LoVo (cell line): ENCODE measurements around the gene STIM1.
"Not testable (repeated sequence)": the region's sequence is repeated elsewhere in the genome, so short reads cannot be mapped to it uniquely, and the experiment has no call there.

Source experiments
- DNase-seq: peaks from one replicate; pipeline ENCODE4 v3.0.0-alpha.2; 2016; ENCODE audit warnings: low spot score

Gene STIM1

DNA sequence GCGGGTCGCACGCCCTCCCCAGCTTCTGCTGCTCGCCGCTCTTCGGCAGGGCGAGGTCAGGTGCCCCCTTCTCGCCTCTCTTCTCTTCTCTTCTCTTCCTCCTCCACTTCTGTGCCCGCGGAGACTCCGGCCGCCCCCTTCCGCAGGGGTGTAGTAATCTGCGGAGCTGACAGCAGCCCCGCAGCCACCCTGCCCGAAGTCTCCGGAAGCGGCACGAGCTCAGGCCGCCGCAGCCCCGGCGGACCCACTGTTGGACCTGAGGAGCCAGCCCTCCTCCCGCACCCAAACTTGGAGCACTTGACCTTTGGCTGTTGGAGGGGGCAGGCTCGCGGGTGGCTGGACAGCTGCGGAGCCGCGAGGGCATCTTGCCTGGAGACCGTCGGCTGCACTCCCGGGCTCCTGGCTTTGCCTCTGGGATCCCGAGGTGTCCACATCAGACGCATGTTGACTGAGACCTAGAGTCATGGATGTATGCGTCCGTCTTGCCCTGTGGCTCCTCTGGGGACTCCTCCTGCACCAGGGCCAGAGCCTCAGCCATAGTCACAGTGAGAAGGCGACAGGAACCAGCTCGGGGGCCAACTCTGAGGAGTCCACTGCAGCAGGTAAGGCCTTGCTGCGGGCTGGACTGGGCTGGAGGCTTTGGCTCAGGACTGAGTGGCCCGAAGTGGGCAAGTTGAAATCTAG lies 486 bp downstream of the STIM1 start:
- DNase-seq: peak; percentile 27

DNA sequence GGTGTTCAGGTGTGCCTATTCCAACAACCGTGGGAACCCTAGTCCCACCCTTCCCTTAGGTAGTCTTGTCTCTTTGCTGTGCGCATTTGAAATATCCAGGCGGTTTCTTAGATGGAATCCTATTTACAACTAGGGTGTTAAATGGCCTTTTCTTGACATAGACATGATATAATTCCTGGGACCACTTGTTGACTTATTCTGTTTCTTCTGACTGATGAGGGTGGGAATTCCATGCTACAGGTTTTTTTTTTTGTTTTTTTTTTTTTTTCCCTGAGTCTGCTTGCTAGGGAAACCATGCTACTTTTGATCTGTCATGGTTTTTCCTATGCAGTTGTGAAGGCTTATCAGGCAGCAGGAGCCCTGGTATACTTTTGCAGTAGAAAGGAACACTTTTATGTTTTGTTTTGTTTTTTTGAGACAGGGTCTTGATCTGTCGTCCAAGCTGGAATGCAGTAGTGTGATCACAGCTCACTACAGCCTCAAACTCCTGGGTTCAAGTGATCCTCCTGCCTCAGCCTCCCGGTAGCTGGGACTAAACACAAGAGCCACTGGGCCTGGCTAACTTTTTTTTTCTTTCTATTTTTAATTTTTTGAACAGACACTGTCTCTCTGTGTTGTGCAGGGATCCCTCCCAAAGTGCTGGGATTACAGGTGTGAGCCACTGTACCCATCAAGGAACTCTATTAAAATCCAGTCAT lies 1.5 kb downstream of the STIM1 start:
- DNase-seq: no peak

DNA sequence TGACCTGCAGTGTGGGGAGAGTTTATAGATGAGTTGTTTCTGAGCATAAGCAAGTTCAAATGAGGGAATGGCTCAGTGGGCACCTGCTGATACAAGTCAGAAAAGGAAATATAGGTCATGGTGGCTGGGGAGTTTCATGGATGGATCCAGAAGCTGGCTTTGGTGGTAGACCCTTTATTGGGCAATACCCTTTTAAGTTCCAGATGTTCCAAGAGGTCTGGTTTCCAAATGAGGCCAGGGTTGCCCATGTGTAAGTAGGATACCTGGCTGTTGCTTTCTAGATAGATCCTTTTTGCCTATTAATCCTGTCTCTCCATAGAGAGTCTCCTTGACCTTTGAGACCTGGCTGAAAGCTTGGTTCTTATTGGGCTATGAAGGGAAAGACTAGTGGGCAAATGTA lies 2.2 kb downstream of the STIM1 start:
- no peak for DNase-seq

DNA sequence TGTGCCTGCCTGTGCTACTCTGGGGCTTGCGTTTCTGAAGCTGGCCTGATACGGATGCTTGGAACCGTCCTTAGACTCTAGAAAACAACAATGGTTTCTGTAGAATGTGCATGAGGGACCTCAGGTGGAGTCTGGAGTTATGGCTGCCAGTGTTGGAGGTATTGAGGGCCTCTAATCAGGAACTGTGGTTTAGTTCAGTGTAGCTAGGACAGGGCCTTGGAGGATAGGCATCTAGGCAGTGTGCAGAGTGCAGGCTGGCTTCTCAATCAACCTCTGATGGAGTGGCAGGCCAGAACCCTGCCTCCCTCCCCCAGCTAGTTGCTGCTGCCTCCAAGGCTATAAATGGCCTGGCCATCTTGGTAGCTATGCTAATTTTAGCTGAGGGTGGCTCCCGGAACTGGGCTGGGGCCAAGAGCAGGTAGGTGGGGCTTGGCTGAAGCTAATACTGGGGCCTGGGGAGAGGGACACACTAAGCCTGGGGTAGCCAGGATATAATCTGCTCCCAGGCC lies 4.0 kb downstream of the STIM1 start:
- DNase-seq: no peak

DNA sequence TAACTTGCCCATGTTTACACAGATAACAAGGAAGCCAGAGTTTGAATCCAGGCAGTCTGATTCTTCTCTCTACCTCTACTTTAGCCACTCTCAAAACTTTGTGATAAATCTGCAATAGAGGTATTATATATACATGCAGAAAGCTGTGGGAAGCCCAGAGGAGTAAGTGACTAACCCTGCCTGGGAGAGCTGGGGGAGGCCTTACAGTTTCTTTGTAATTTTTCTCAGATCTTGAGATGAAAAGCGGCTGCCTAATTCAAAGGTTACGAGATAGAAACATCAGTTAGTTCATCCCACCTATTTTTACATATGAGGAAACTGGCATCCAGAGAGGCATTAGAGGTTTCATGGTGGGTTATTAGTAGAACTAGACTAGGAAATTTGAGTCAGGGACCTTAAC lies 4.9 kb downstream of the STIM1 start:
- DNase-seq: no peak

DNA sequence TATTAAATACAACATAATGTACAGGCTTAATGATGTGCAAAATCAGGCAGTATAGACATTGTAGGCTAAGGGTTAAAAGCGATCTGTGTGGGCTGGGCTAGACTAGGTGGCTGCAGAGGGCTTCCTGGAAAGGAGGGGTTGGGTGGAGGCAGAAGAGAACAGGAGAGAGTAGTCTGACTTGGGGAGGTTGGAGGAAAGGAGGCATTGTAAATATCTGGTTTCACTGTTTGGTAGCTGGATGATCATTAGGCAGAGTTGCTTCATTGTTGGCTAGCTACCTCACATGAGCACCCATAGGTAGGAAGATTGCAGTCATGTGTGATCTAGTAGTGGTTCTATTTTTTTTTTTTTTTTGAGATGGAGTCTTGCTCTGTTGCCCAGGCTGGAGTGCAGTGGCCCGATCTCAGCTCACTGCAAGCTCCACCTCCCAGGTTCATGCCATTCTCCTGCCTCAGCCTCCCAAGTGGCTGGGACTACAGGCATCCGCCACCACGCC lies 5.5 kb downstream of the STIM1 start:
- DNase-seq: not testable (repeated sequence)

DNA sequence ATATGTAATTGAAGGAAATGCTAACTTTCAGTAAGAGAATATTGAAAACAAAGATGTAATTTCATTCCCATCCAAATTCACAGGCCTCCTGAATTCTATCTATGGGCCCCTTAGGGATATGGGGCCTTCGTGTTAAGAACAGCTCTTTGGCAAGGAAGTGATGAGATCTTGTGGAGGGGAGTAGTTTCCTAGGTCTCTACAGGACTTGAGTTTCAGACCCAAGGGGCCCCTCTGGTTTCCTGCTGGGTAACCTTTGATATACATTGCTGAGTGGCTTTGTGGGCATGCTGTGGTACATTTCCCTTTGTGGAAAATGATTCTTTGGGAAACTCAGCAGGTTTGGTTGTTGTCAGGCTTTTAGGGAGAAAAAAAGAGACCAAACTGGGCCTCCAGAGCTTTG lies 6.2 kb downstream of the STIM1 start:
- no peak for DNase-seq

DNA sequence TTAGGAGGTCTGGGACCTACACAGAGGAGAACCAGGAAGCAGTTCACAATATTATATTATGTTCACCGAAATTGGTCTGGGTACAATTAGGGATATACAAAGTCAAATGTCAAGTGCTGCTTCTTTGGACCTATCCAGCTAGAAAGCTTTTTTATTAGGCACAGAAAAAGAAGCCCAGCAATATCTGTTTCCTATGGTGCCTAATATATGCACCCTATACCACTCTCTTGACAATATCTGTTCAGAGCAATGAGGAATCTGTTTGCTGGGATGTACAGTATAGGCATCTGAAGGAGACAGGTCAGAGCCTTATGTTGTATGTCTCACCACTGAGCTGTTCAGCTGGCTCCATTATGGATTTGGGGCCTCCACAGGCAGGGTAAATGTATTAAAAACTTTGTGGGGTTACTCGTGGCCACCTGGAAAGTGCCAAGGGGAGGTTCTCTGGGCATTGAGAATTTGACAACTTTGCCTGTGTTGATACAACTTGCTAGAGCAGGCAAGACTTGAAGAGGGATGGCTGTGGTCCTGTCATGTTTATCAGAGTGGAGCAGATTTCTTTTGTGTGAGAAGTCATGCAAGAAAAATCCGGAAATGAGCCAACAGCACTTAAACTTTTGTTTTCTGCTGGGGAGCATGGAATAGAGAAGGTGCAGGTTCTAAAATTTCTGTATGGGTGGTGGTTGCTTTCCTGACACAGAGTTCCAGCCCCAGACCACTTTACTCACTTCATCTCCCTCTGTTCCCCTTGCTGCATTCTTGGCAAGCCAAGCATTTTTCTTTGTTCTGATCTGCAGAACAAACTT lies 10.1 kb downstream of the STIM1 start:
- no peak for DNase-seq

DNA sequence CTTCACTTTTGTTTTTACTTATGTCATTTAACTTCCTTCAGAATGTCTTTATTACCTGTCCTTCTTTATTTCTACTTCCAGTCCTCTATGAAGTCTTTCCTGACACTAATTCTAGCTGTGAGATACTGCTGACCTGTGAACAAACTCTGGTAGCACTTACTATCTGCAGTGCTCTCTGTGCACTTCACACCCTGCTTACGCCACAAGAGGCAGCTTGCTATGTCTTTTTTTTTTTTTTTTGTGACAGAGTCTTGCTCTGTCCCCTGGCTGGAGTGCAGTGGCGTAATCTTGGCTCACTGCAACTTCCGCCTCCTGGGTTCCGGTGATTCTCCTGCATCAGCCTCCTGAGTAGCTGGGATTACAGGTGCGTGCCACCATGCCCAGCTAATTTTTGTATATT lies 10.7 kb downstream of the STIM1 start:
- DNase-seq: no peak

DNA sequence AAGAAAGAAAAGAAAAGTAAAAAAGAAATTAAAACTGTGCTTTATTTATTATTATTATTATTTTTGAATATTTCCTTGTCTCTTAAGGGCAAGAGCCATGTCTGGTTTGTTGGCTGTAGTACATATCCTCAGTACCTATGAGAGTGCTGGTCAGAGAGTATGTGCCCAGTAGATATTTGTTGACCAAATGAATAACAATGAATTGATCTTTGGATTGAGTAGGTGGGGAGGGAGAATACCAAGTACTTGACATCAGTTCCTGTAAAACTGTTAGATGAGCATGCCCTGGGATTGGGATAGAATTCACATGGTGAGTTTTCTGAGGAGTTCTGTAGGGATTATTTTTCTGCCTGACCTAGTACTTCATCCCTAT lies 11.4 kb downstream of the STIM1 start:
- no peak for DNase-seq

DNA sequence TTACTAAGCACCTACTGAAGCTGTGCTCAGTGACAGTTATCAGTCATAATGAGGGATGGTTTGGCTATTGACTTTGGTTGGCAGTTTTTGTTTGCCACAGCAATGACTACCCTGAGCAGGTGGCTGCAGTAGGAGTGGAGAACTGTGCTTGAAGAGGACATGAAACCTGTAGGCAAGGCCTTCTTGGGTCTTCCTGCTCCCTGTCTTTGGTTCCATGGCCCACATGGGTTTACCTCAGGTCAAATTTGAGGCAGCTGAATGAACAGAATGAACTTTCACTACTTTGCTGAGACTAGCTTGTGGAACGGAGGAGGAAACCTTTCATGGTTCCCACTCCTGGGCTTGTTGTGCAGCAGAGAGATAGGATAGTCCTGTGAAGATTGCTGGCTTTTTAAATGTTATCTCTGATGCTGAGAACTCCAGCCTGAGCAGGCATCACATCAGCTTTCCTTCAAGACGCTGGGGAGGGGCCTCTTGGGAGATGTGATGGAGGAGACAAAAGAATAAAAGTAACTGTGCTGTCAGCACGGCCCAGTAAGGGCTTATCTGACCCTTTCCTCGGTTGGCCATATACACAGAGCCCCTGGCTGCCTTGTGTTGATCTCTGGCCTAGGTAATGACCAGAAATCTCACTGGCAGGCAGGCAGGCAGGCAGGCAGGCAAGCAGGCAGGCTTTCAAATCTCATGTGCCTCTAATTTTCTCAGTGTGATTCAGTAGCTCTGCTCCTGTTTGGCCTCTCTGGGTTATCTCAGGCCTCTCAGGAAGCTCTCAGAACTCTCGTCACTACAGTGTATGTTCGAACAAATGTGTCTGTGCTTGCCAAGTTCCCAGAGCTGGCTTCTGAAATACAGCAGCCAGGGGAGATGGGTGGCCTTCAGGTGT lies 12.0 kb downstream of the STIM1 start:
- DNase-seq: no peak

DNA sequence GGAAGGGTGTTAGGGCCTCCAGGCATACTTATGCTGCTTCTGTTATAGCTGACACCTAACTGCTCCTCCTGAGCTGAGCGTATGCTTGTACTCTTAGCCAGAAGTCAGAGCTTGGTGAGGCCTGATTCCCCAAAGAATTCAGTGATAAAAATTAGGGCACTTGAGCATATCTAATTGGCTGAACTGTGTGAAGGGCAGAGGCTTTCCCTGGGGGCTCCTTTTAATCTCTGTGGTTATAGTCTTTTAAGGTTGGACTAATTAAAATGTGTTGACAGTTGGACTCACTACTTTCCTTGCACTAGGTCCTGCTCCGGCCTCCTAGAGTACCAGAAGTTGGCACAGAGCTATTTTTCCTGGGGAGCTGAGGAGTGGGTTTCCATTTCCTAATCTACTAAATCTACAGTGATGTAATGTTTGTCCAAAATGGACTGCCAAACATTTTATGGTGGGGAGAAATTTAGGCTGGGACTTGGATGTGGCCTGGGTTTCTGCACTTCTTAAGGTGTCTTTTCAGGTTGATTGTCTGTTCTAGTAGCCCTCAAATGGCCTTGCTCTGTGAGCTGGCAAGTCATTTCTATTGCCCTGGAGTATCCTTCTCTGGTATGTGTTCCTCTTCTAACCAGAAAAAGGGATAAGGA lies 18.4 kb downstream of the STIM1 start:
- no peak for DNase-seq

DNA sequence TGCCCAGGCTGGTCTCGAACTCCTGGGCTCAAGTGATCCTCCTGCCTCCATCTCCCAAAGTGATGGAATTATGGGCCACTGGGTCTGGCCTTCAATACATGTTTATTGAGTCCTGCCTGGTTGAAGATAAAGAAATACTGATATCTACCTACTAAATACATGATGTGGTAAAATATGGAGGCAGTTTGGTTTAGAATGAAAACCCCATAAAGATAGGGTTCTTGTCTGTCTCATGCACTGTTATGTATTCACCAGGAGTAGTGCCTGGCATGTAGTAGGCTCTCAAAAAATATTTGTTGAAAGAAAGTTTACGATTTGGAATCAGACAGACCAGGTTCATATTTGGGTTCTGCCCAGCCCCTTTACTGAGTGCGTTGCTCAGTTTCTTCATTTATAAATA lies 21.1 kb downstream of the STIM1 start:
- DNase-seq: no peak

DNA sequence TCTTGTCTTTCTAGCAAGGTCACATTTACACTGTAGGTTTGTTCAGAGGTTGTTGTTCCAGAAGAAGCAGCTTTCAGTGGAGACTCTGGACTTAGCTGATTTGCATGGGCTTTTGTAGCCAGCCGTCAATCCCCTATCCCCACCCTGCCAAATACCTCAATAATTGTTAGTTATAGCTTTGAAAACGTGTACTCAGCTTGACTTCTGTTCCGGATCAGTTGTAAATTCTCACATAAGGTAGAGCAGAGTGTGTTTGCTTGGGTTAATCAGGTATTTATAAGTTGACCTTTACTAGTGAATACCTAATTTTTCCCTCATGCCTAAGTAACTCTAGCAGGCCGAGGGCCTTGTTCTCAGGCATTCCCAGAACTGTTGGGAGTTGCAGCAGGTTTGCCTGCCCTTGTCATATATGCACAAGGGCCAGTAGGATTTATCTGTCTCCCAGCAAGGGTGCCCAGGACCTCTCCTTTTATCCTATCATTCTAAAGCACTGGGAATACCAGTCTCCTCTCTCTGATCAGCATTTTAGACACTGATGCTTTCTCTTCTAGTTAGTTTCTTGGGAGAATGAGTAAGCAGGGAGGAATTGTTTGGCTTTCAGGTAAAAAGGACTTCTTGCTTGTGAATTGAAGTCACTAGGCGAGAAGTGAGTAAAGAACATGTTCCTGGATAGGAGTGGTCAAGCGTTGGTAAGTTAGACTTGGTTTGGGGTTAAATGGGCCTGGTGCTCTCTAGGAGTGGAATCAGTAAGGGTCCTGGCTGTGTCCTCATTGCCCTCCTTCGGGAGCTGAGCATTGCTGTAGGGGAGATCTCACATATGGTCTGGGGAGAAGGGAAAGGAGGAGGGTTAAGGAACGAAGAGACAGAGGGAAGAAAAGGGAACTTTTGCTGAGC lies 22.1 kb downstream of the STIM1 start:
- DNase-seq: no peak

DNA sequence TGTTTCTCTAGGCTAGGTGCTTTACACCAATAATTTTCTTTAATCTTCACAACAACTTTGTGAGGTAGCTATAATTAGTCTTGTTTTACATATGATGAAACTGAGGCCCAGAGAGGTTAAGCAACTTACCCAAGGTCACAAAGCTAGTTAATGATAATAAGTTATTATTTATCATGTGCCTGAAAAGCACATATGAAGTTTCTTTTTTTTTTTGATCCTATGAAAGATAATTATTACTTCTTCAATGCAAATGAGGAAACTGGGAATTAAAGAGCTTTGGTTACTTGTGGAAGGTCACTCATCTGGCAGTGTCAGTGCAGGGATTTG lies 22.8 kb downstream of the STIM1 start:
- DNase-seq: no peak

DNA sequence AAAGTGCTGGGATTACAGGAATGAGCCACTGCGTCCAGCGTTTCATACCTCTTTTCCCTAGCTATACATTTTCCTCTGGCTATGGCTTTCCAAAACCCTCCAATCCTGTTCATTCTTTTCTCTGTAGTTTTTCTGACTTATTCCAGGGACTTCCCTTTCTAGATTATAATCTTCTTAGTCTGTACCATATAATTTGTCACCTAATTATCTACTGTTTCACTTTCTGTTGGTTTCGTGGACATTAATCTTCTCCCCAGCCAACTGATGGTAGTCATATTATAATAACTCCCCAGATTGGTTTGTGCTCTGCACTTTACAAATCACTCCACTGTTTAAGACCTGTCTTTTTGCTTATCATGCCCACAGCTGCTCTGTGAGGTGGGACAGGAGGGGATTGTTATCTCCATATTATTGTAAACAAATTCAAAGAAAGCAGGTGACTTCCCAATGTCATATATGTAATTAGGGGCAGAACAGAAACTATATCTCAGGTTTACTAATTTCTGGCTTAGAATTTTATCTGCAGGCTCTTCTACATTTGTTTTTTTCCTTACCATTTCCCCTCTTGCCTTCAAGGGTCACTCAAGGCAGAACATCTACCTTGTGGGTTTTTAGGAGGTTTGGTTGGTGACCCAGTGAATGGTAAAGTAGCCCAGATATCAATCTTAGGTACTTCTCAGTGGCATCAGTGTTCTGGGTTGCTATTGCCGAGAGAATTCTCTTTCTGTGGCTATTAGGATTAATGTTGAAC lies 23.9 kb downstream of the STIM1 start:
- no peak for DNase-seq

DNA sequence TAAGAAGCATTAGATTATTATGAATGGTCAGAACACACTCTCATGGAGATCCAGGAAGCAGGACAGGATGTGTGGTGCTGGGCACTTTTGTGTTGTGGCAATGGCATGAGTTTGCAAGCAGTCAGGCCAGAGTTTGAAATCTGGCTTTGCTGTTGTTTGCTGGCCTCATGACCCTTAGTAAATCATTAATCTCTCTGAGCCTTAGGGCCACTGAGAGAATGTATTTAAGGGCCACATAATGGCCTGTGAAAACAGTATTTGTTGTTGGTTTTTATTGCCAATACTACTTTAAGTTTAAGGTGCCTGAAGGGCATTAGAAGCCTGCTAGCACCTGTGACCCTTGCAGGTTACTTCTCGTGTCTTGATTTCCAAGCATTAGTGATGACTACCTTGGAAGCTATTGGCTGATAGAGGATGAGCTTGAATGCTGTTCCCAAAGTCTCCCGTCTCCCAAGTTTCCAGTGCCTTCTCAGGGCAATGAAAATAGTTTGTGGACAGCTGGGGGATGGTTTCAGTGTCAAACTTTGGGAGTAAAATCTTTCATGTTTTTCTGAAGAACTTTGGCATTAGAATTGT lies 24.6 kb downstream of the STIM1 start:
- DNase-seq: peak; percentile 49

DNA sequence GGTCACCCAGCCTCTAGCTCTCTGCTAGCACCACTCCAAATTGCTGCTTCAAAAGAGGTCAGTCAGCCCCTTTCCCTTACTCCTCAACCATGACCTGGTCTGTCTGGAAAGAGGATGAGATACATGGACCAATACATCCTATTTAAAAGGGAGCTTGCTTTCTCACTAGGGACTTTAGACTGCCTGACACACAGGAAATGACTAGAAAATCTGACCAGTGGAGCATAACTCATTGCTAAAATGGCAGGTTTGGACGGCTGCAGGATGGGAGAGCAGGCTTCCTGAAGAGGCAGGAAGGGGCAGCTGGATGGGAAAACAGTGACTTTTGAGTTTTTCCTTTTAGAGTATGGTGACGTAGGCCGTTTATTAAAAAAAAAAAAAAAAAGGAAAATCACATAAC lies 25.3 kb downstream of the STIM1 start:
- DNase-seq: no peak

DNA sequence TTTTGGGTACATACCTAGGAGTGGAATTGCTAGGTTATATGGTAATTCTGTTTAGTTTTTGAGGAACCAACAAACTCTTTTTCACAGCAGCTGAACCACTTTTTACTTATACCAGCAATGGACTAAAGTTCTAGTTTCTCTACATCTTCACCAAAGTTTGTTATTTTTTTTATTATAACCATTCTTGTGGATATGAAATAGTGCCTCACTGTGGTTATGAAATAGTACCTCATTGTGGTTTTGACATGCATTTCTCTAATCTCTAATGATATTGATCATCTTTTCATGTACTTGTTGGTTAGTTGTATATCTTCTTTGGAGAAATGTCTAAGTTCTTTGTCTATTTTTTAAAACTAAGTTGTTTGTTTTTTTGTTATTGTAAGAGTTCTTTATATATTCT lies 27.2 kb downstream of the STIM1 start:
- no peak for DNase-seq
